Measurements from ENCODE around the gene PRKAR2A. TPM values are rescaled to one million over a fixed set of nuclear protein-coding genes. Genes with fewer than 3 reads are reported as not detected.

The PRKAR2A gene
- polyA plus RNA-seq, 3 donors: 7.5 to 13.0 (median 12.3) TPM

DNA sequence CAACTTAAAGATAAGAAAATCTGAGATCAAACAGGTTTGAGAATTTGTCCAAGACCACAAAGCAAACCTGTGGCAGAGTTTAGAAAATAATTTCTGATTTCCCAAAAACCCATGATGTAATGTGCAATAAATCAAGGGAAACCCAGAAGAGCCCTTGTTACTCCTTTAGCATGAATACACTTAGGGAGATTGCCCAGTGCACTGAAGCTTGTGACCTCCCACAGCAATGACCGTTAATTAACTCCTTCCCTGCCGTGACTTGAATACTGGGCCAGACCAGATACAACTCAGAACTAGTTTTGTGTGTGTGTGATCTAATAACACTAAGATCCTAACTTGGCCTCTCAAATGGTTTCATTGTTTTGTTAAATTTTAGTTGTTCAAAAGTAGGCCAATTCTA is 2.5 kb downstream of the PRKAR2A start:
- Histone ChIP-seq H3K4me2 (replicated peaks; ENCODE audit: extremely low read depth, low read length, poor library complexity, severe bottlenecking) (no peak overlapping the region), H3K4me3 (replicated peaks in 1 of 3; ENCODE audit: low read depth in 2 of 3, low read length in 3 of 3) (no peak overlapping the region)
- peaks cover 33% of the 10 kb centered on the region for H3K4me1 Mint-ChIP-seq

DNA sequence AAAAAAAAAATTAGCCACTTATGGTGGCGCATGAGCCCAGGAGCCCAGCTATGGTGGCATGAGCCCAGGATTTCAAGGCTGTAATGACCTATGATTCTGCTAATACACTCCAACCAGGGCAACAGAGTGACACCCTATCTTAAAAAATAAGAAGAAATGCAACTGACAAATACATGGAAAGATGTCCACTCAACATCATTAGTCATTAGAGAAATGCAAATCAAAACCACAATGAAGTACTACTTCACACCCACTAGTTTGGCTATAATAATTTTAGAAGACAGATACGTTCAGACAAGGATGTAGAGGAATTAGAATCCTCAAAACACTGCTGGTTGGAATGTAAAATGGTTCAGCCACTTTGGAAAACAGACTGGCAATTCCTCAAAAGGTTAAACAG is 10.5 kb downstream of the PRKAR2A start:
- Histone ChIP-seq H2AFZ (ENCODE audit: insufficient read depth, low read depth, low read length, poor library complexity, severe bottlenecking) (no peak overlapping the region), H3K4me2 (replicated peaks; ENCODE audit: extremely low read depth, low read length, poor library complexity, severe bottlenecking) (no peak overlapping the region), H3K4me3 (replicated peaks in 1 of 3; ENCODE audit: low read depth in 2 of 3, low read length in 3 of 3) (no peak overlapping the region), H3K9ac (ENCODE audit: insufficient read depth, low read length, poor library complexity, severe bottlenecking) (no peak overlapping the region), H3K4me1 (ENCODE audit: control insufficient read depth in 1 of 2, insufficient read depth in 2 of 2, low read length in 2 of 2) (no peaks in the 10 kb centered on the region), H4K20me1 (ENCODE audit: insufficient read depth, low read length) (peaks cover 69% of the 10 kb centered on the region), H3K27ac (ENCODE audit: low read depth in 1 of 2, low read length in 2 of 2) (no peak overlapping the region), H3K36me3 (replicated peaks in 1 of 2; ENCODE audit: control insufficient read depth in 1 of 2, insufficient read depth in 2 of 2, low read length in 2 of 2) (peaks cover 0 to 7% of the 10 kb centered on the region in 2 donors), H3K9me3 (replicated peaks in 1 of 2; ENCODE audit: control insufficient read depth in 1 of 2, insufficient read depth in 1 of 2, low read length in 2 of 2) (no peaks in the 10 kb centered on the region), H3K79me2 (ENCODE audit: insufficient read depth, low read length) (peaks cover 76% of the 10 kb centered on the region), H3K27me3 (ENCODE audit: control insufficient read depth in 2 of 2, insufficient read depth in 2 of 2, low read length in 2 of 2) (no peaks in the 10 kb centered on the region)
- H3K4me3 Mint-ChIP-seq: no peak overlapping the region
- no peak for DNase-seq
- peaks cover 17 to 26% of the 10 kb centered on the region in 2 donors for H3K36me3 Mint-ChIP-seq
- no CpG with 5 or more reads among the region's 2 CpGs for WGBS (ENCODE audit: insufficient coverage)
- intact Hi-C loops (cut with micrococcal nuclease): loop anchor here in 1 of 2 donors (10.0 kb wide), 1 partner anchor 112 kb away; no protein-coding TSS in a partner anchor
- TF ChIP-seq, protein P1, sequence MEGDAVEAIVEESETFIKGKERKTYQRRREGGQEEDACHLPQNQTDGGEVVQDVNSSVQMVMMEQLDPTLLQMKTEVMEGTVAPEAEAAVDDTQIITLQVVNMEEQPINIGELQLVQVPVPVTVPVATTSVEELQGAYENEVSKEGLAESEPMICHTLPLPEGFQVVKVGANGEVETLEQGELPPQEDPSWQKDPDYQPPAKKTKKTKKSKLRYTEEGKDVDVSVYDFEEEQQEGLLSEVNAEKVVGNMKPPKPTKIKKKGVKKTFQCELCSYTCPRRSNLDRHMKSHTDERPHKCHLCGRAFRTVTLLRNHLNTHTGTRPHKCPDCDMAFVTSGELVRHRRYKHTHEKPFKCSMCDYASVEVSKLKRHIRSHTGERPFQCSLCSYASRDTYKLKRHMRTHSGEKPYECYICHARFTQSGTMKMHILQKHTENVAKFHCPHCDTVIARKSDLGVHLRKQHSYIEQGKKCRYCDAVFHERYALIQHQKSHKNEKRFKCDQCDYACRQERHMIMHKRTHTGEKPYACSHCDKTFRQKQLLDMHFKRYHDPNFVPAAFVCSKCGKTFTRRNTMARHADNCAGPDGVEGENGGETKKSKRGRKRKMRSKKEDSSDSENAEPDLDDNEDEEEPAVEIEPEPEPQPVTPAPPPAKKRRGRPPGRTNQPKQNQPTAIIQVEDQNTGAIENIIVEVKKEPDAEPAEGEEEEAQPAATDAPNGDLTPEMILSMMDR (IDR thresholded peaks at IDR 0.05): no peak
- peak overlapping the region in 1 of 7 donors; percentile 54 for H3K27ac Mint-ChIP-seq
- no peaks in the 10 kb centered on the region for H3K27me3 Mint-ChIP-seq (ENCODE audit: low read depth in 3 of 3)
- peaks cover 18% of the 10 kb centered on the region for H3K4me1 Mint-ChIP-seq
- peaks cover 0 to 3% (median 0%) of the 10 kb centered on the region in 7 donors for H3K9me3 Mint-ChIP-seq

More for the DNA sequence above, 2.5 kb downstream of the PRKAR2A start:
- H2AFZ ChIP-seq (ENCODE audit: insufficient read depth, low read depth, low read length, poor library complexity, severe bottlenecking): no peak overlapping the region
- intact Hi-C loops (cut with micrococcal nuclease): loop anchor here (5.0 to 10.0 kb wide), 2 partner anchors 33 to 80 kb away; no protein-coding TSS in a partner anchor
- H4K20me1 ChIP-seq (ENCODE audit: insufficient read depth, low read length): peaks cover 24% of the 10 kb centered on the region
- H3K9ac ChIP-seq (ENCODE audit: insufficient read depth, low read length, poor library complexity, severe bottlenecking): no peak overlapping the region
- no CpG with 5 or more reads among the region's 2 CpGs for WGBS (ENCODE audit: insufficient coverage)
- H3K9me3 Mint-ChIP-seq: no peaks in the 10 kb centered on the region
- H3K27me3 Mint-ChIP-seq (ENCODE audit: low read depth in 3 of 3): peaks cover 0 to 1% (median 0%) of the 10 kb centered on the region in 3 donors
- H3K27ac ChIP-seq (ENCODE audit: low read depth in 1 of 2, low read length in 2 of 2): no peak overlapping the region
- peaks cover 41% of the 10 kb centered on the region for H3K79me2 ChIP-seq (ENCODE audit: insufficient read depth, low read length)
- TF ChIP-seq, protein P1 (IDR thresholded peaks at IDR 0.05): no peak
- H3K36me3 ChIP-seq (replicated peaks in 1 of 2; ENCODE audit: control insufficient read depth in 1 of 2, insufficient read depth in 2 of 2, low read length in 2 of 2): no peaks in the 10 kb centered on the region
- H3K27ac Mint-ChIP-seq: no peak overlapping the region
- no peaks in the 10 kb centered on the region for H3K9me3 ChIP-seq (replicated peaks in 1 of 2; ENCODE audit: control insufficient read depth in 1 of 2, insufficient read depth in 1 of 2, low read length in 2 of 2)
- no peak overlapping the region for H3K4me3 Mint-ChIP-seq
- DNase-seq: no peak
- peaks cover 7 to 10% of the 10 kb centered on the region in 2 donors for H3K36me3 Mint-ChIP-seq
- H3K4me1 ChIP-seq (ENCODE audit: control insufficient read depth in 1 of 2, insufficient read depth in 2 of 2, low read length in 2 of 2): peaks cover 21 to 27% of the 10 kb centered on the region in 2 donors
- no peaks in the 10 kb centered on the region for H3K27me3 ChIP-seq (ENCODE audit: control insufficient read depth in 2 of 2, insufficient read depth in 2 of 2, low read length in 2 of 2)
